ENCODE results near the gene MYNN.

Gene MYNN

DNA sequence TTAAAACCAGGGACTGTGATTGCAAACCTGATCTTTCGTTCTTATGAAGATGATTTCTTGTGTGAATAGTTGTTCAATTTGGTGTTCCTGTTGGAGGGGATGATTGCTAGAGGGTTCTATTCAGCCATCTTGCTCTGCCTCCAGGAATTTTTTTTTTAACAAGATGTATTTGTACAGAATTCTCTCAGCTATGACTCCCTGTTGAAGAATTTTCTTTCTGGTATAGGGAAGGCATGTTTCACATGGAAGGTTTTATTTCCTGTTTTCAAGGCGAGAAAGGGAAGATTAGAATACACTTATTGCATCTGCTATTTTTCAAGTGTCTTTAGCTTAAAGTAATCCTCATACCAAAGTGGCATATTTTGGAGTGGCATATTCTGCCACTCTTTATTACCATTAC, 45.1 kb downstream of the MYNN start:
- H3K27ac ChIP-seq (ENCODE audit: extremely low read depth, low read depth, low read length) = no peak overlapping the region
- no peak for TF ChIP-seq SETDB1 (IDR thresholded peaks at IDR 0.05; ENCODE audit: insufficient read length, low read length)
- TF ChIP-seq ZNF707 (tag by site-specific recombination; IDR thresholded peaks at IDR 0.05) = no peak
- no peak for TF ChIP-seq OVOL3 (tag by site-specific recombination; IDR thresholded peaks at IDR 0.05)
- TF ChIP-seq ZNF184 (tag by site-specific recombination; IDR thresholded peaks at IDR 0.05) = no peak
- TF ChIP-seq, protein P1, sequence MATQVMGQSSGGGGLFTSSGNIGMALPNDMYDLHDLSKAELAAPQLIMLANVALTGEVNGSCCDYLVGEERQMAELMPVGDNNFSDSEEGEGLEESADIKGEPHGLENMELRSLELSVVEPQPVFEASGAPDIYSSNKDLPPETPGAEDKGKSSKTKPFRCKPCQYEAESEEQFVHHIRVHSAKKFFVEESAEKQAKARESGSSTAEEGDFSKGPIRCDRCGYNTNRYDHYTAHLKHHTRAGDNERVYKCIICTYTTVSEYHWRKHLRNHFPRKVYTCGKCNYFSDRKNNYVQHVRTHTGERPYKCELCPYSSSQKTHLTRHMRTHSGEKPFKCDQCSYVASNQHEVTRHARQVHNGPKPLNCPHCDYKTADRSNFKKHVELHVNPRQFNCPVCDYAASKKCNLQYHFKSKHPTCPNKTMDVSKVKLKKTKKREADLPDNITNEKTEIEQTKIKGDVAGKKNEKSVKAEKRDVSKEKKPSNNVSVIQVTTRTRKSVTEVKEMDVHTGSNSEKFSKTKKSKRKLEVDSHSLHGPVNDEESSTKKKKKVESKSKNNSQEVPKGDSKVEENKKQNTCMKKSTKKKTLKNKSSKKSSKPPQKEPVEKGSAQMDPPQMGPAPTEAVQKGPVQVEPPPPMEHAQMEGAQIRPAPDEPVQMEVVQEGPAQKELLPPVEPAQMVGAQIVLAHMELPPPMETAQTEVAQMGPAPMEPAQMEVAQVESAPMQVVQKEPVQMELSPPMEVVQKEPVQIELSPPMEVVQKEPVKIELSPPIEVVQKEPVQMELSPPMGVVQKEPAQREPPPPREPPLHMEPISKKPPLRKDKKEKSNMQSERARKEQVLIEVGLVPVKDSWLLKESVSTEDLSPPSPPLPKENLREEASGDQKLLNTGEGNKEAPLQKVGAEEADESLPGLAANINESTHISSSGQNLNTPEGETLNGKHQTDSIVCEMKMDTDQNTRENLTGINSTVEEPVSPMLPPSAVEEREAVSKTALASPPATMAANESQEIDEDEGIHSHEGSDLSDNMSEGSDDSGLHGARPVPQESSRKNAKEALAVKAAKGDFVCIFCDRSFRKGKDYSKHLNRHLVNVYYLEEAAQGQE (tag by site-specific recombination; IDR thresholded peaks at IDR 0.05) = no peak
- no peak for TF ChIP-seq ZNF248 (tag by site-specific recombination; IDR thresholded peaks at IDR 0.05)
- TF ChIP-seq, protein P2, sequence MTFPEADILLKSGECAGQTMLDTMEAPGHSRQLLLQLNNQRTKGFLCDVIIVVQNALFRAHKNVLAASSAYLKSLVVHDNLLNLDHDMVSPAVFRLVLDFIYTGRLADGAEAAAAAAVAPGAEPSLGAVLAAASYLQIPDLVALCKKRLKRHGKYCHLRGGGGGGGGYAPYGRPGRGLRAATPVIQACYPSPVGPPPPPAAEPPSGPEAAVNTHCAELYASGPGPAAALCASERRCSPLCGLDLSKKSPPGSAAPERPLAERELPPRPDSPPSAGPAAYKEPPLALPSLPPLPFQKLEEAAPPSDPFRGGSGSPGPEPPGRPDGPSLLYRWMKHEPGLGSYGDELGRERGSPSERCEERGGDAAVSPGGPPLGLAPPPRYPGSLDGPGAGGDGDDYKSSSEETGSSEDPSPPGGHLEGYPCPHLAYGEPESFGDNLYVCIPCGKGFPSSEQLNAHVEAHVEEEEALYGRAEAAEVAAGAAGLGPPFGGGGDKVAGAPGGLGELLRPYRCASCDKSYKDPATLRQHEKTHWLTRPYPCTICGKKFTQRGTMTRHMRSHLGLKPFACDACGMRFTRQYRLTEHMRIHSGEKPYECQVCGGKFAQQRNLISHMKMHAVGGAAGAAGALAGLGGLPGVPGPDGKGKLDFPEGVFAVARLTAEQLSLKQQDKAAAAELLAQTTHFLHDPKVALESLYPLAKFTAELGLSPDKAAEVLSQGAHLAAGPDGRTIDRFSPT (tag by site-specific recombination; IDR thresholded peaks at IDR 0.05) = no peak
- TF ChIP-seq ZNF621 (tag by site-specific recombination; IDR thresholded peaks at IDR 0.05) = no peak
- no peak for TF ChIP-seq ZNF146 (tag by site-specific recombination; IDR thresholded peaks at IDR 0.05)
- TF ChIP-seq, protein P3, sequence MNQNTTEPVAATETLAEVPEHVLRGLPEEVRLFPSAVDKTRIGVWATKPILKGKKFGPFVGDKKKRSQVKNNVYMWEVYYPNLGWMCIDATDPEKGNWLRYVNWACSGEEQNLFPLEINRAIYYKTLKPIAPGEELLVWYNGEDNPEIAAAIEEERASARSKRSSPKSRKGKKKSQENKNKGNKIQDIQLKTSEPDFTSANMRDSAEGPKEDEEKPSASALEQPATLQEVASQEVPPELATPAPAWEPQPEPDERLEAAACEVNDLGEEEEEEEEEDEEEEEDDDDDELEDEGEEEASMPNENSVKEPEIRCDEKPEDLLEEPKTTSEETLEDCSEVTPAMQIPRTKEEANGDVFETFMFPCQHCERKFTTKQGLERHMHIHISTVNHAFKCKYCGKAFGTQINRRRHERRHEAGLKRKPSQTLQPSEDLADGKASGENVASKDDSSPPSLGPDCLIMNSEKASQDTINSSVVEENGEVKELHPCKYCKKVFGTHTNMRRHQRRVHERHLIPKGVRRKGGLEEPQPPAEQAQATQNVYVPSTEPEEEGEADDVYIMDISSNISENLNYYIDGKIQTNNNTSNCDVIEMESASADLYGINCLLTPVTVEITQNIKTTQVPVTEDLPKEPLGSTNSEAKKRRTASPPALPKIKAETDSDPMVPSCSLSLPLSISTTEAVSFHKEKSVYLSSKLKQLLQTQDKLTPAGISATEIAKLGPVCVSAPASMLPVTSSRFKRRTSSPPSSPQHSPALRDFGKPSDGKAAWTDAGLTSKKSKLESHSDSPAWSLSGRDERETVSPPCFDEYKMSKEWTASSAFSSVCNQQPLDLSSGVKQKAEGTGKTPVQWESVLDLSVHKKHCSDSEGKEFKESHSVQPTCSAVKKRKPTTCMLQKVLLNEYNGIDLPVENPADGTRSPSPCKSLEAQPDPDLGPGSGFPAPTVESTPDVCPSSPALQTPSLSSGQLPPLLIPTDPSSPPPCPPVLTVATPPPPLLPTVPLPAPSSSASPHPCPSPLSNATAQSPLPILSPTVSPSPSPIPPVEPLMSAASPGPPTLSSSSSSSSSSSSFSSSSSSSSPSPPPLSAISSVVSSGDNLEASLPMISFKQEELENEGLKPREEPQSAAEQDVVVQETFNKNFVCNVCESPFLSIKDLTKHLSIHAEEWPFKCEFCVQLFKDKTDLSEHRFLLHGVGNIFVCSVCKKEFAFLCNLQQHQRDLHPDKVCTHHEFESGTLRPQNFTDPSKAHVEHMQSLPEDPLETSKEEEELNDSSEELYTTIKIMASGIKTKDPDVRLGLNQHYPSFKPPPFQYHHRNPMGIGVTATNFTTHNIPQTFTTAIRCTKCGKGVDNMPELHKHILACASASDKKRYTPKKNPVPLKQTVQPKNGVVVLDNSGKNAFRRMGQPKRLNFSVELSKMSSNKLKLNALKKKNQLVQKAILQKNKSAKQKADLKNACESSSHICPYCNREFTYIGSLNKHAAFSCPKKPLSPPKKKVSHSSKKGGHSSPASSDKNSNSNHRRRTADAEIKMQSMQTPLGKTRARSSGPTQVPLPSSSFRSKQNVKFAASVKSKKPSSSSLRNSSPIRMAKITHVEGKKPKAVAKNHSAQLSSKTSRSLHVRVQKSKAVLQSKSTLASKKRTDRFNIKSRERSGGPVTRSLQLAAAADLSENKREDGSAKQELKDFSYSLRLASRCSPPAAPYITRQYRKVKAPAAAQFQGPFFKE (tag by site-specific recombination; IDR thresholded peaks at IDR 0.05; ENCODE audit: borderline replicate concordance) = no peak
- TF ChIP-seq HOXC10 (CRISPR knock-in tag; IDR thresholded peaks at IDR 0.05) = no peak
- no peak for TF ChIP-seq SCRT1 (tag by site-specific recombination; IDR thresholded peaks at IDR 0.05; ENCODE audit: borderline replicate concordance)
- no peak for TF ChIP-seq ZNF24 (tag by site-specific recombination; IDR thresholded peaks at IDR 0.05)
- TF ChIP-seq KLF1 (tag by site-specific recombination; IDR thresholded peaks at IDR 0.05) = no peak
- no peak overlapping the region for H3K4me3 ChIP-seq (ENCODE audit: low read depth, low read length)
- no peaks in the 10 kb centered on the region for H3K36me3 ChIP-seq (ENCODE audit: control insufficient read depth in 2 of 2, insufficient read depth in 1 of 2, low read length in 2 of 2)
- ChIA-PET POLR2A (no interaction called here), CTCF (no interaction called here)
- no peaks in the 10 kb centered on the region for H3K4me1 ChIP-seq (ENCODE audit: control insufficient read depth, insufficient read depth, low read length)
- no peaks in the 10 kb centered on the region for H3K9me3 ChIP-seq (ENCODE audit: control insufficient read depth, insufficient read depth, low read depth, low read length)

DNA sequence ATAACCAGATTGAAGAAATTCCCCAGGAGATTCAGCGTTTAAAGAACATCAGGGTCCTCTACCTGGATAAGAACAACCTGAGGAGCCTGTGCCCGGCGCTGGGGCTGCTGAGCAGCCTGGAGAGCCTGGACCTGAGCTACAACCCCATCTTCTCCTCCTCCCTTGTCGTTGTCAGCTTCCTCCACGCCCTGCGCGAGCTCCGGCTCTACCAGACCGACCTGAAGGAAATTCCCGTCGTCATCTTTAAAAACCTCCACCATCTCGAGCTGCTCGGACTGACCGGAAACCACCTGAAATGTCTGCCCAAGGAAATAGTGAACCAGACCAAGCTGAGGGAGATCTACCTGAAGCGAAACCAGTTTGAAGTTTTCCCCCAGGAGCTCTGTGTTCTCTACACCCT, 48.9 kb downstream of the MYNN start:
- CTCF ChIA-PET = no interaction called here
- Histone ChIP-seq H3K4me3 (ENCODE audit: low read depth, low read length) (no peak overlapping the region), H3K4me1 (ENCODE audit: control insufficient read depth, insufficient read depth, low read length) (no peaks in the 10 kb centered on the region), H3K36me3 (ENCODE audit: control insufficient read depth in 2 of 2, insufficient read depth in 1 of 2, low read length in 2 of 2) (no peaks in the 10 kb centered on the region), H3K27ac (ENCODE audit: extremely low read depth, low read depth, low read length) (no peak overlapping the region), H3K9me3 (ENCODE audit: control insufficient read depth, insufficient read depth, low read depth, low read length) (no peaks in the 10 kb centered on the region)
- POLR2A ChIA-PET = no interaction called here
- no peak for TF ChIP-seq ZFHX2 (tag by site-specific recombination; conservative IDR thresholded peaks at IDR 0.05)
- TF ChIP-seq ZBTB8A (tag by site-specific recombination; IDR thresholded peaks at IDR 0.05) = no peak
- no peak for TF ChIP-seq ZNF121 (tag by site-specific recombination; IDR thresholded peaks at IDR 0.05)
- TF ChIP-seq ZNF239 (tag by site-specific recombination; IDR thresholded peaks at IDR 0.05) = no peak
- no peak for TF ChIP-seq ZNF777 (tag by site-specific recombination; IDR thresholded peaks at IDR 0.05; ENCODE audit: borderline replicate concordance)
- TF ChIP-seq ZNF560 (tag by site-specific recombination; IDR thresholded peaks at IDR 0.05; ENCODE audit: borderline replicate concordance) = no peak
- TF ChIP-seq OVOL3 (tag by site-specific recombination; IDR thresholded peaks at IDR 0.05) = no peak
- TF ChIP-seq, protein P4, sequence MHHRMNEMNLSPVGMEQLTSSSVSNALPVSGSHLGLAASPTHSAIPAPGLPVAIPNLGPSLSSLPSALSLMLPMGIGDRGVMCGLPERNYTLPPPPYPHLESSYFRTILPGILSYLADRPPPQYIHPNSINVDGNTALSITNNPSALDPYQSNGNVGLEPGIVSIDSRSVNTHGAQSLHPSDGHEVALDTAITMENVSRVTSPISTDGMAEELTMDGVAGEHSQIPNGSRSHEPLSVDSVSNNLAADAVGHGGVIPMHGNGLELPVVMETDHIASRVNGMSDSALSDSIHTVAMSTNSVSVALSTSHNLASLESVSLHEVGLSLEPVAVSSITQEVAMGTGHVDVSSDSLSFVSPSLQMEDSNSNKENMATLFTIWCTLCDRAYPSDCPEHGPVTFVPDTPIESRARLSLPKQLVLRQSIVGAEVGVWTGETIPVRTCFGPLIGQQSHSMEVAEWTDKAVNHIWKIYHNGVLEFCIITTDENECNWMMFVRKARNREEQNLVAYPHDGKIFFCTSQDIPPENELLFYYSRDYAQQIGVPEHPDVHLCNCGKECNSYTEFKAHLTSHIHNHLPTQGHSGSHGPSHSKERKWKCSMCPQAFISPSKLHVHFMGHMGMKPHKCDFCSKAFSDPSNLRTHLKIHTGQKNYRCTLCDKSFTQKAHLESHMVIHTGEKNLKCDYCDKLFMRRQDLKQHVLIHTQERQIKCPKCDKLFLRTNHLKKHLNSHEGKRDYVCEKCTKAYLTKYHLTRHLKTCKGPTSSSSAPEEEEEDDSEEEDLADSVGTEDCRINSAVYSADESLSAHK (tag by site-specific recombination; IDR thresholded peaks at IDR 0.05) = no peak
- no peak for TF ChIP-seq KLF10 (tag by site-specific recombination; IDR thresholded peaks at IDR 0.05)
- TF ChIP-seq ZNF629 (tag by site-specific recombination; IDR thresholded peaks at IDR 0.05) = no peak
